Measurements from ENCODE around the gene KIF21A. TPM values are rescaled to one million over a fixed set of nuclear protein-coding genes. Genes with fewer than 3 reads are reported as not detected.

KIF21A gene, protein sequence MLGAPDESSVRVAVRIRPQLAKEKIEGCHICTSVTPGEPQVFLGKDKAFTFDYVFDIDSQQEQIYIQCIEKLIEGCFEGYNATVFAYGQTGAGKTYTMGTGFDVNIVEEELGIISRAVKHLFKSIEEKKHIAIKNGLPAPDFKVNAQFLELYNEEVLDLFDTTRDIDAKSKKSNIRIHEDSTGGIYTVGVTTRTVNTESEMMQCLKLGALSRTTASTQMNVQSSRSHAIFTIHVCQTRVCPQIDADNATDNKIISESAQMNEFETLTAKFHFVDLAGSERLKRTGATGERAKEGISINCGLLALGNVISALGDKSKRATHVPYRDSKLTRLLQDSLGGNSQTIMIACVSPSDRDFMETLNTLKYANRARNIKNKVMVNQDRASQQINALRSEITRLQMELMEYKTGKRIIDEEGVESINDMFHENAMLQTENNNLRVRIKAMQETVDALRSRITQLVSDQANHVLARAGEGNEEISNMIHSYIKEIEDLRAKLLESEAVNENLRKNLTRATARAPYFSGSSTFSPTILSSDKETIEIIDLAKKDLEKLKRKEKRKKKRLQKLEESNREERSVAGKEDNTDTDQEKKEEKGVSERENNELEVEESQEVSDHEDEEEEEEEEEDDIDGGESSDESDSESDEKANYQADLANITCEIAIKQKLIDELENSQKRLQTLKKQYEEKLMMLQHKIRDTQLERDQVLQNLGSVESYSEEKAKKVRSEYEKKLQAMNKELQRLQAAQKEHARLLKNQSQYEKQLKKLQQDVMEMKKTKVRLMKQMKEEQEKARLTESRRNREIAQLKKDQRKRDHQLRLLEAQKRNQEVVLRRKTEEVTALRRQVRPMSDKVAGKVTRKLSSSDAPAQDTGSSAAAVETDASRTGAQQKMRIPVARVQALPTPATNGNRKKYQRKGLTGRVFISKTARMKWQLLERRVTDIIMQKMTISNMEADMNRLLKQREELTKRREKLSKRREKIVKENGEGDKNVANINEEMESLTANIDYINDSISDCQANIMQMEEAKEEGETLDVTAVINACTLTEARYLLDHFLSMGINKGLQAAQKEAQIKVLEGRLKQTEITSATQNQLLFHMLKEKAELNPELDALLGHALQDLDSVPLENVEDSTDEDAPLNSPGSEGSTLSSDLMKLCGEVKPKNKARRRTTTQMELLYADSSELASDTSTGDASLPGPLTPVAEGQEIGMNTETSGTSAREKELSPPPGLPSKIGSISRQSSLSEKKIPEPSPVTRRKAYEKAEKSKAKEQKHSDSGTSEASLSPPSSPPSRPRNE (N-terminal part only)
- total RNA-seq (10 to 100 TPM; 11.0 to 17.3 (median 15.9) TPM), polyA plus RNA-seq (10 to 100 TPM in 1 of 2 donors, 1 to 10 TPM in 1; 6.3 to 13.1 TPM)

DNA sequence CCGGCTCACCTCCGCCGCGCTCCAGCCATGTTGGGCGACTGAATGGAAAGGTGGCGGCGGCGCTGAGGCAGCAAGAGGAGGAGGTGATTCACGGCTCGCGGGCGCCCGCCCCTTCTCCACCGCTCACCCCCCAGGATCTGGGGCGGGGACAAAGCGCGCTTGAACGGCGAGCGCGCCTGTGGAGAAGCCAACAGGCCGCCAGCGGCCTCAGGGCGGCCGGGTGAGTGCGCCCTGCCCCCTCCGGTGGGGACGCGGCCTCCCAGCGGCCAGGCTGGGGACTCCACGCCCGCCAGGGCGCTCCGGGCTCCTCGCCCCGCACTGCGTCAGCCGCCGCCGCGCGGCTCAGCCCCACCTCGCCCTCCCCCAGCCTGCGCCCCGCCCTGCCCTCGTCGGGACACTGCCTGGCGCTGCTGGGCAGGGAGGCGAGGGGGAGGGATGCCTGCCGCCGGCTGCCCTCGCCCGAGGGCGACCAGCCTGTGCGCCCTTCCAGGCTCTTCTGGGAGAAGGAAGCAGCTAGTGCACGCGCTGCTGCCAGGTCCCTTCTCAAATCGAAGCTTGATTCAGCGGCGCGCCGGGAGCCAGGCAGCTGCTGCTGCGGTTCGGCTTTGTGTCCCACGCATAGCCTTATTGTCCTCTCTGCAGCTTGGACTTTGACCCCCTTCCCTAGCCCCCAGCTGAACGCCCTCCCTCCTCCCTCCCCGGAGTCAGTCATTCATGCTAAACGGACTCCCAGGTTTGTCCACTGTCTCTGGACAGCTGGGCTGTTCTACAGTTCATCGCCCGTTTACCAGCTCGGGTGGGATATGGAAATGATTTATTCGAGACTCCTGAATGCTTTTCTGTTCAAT, at the start of gene KIF21A:
Gene KIF21A (minus strand): TSS at position 40 of the 848 bp plus-strand sequence. CDS start 150 bp downstream, outside the sequence.
- H3K36me3 ChIP-seq, result no peaks in the 10 kb centered on the region
- H3K9me3 ChIP-seq, result no peaks in the 10 kb centered on the region
- no peaks in the 10 kb centered on the region for H3K27me3 ChIP-seq
- intact Hi-C loops (cut with DNase I), result loop anchor here in 1 of 3 donors (10.0 kb wide), 1 partner anchor 561 kb away; no protein-coding TSS in a partner anchor
- 0 to 1% methylated on average over 49 to 72 of the region's 72 CpGs for WGBS, 2 donors
- H3K4me1 ChIP-seq, result peaks cover 0 to 23% (median 10%) of the 10 kb centered on the region in 3 donors
- peak within 1 kb of the TSS; percentile 91 to 95 (median 94) for H3K27ac ChIP-seq
- peak; percentile 90 to 94 (median 92) for ATAC-seq
- TF ChIP-seq, protein P1, sequence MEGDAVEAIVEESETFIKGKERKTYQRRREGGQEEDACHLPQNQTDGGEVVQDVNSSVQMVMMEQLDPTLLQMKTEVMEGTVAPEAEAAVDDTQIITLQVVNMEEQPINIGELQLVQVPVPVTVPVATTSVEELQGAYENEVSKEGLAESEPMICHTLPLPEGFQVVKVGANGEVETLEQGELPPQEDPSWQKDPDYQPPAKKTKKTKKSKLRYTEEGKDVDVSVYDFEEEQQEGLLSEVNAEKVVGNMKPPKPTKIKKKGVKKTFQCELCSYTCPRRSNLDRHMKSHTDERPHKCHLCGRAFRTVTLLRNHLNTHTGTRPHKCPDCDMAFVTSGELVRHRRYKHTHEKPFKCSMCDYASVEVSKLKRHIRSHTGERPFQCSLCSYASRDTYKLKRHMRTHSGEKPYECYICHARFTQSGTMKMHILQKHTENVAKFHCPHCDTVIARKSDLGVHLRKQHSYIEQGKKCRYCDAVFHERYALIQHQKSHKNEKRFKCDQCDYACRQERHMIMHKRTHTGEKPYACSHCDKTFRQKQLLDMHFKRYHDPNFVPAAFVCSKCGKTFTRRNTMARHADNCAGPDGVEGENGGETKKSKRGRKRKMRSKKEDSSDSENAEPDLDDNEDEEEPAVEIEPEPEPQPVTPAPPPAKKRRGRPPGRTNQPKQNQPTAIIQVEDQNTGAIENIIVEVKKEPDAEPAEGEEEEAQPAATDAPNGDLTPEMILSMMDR (IDR thresholded peaks at IDR 0.05), result peak; percentile 71 to 86 (median 77)
- peak within 1 kb of the TSS; percentile 71 to 98 (median 76) for H3K4me3 ChIP-seq
- no peak for FAIRE-seq
- DNase-seq, result peak; percentile 92 to 97 (median 96)

DNA sequence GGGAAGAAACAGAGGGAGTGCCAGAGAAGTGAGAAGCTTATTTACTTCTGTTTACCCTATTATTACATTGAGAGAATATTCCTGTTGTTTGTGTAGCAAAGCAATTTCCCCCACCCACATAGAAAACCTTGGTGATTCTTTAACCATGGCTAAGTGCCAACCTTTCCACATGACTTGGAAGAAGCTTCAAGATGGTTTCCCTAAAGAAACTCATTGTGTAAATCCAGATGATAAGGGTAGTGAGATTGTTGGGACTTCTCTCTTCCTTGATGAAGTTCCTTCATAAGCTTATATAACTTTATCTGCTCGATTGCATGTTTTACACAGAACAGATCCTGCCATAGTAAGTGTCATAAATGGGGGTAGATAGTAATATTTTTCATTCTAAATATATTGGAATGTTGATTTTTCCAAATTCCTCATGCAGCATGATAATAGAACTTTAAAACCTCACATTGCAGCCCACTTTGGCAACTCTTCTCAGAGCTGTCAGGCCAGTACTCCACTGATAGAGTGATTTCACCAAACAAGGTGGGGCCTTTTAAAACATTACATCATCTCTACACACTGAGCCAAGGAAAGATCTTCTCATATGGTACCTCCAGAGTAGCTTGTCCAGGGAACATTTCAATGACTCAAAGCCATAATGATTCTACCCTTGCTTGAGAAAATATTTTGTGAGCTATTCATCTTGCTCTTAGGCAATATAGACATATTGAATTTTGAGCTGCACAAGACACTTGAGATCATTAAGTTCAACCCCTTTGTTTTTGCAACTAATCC, 47.8 kb upstream of the KIF21A start:
- TF ChIP-seq, protein P1 (IDR thresholded peaks at IDR 0.05), result no peak
- no peaks in the 10 kb centered on the region for H3K27me3 ChIP-seq
- WGBS, 2 donors, result 58 to 61% methylated on average over 1 of the region's 1 CpG
- intact Hi-C loops (cut with DNase I), result no loop called here
- ATAC-seq (peak in 2 of 4 donors; percentile 32 to 51), DNase-seq (no peak), FAIRE-seq (no peak)
- no peak overlapping the region for H3K27ac ChIP-seq
- H3K4me3 ChIP-seq, result no peak overlapping the region
- H3K36me3 ChIP-seq, result no peaks in the 10 kb centered on the region
- no peaks in the 10 kb centered on the region for H3K4me1 ChIP-seq
- H3K9me3 ChIP-seq, result no peaks in the 10 kb centered on the region

DNA sequence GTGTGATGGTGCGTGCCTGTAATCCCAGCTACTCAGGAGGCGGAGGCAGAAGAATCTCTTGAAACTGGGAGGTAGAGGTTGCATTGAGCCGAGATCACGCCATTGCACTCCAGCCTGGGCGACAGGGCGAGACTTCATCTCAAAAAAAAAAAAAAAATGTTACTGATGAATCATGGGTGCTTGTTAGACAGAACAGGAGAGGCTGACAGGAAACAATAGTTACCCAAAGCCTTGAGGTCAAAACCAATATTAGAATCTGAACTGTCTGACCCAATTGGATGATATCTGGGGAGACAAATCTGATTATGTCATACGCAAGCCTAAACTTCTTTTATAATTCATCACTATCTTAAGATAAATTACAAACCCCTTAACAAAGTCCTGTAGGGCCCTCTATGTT, 40.7 kb upstream of the KIF21A start:
- FAIRE-seq (no peak), ATAC-seq (no peak), DNase-seq (no peak)
- H3K27me3 ChIP-seq, result no peaks in the 10 kb centered on the region
- whole genome bisulfite sequencing, 2 donors, result 84 to 90% methylated on average over 7 of the region's 7 CpGs
- H3K36me3 ChIP-seq, result no peaks in the 10 kb centered on the region
- H3K9me3 ChIP-seq, result no peaks in the 10 kb centered on the region
- TF ChIP-seq, protein P1 (IDR thresholded peaks at IDR 0.05), result no peak
- no peak overlapping the region for H3K27ac ChIP-seq
- H3K4me3 ChIP-seq, result no peak overlapping the region
- intact Hi-C loops (cut with DNase I), result no loop called here
- no peaks in the 10 kb centered on the region for H3K4me1 ChIP-seq
